Suppressor macrophage treated with lipopolysaccharide for 4 hours (primary cell): ENCODE results near the gene KDR.

Experiments used
- DNase-seq: peaks from one replicate; pipeline ENCODE4 v3.0.0-alpha.2; 2020

The KDR gene

DNA sequence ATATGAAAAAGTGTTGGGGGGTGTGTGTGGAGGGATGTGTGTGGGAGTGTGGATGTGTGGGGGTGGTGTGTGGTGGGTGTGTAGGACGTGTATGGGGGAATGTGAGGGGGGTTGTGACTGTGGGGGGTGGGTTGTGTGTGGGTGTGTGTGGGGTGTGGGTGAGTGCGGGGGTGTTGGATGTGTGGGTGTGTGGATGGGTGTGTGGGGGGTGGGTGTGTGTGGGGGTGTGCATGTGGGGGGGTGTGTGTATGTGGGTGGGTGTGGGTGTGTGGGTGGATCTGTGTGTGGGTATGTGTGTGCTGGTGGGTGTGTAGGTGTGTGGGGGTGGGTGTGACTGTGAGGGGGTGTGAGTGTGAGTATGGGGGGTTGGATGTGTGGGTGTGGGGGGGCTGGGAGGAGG, 47.8 kb downstream of the KDR start:
- no peak for DNase-seq

DNA sequence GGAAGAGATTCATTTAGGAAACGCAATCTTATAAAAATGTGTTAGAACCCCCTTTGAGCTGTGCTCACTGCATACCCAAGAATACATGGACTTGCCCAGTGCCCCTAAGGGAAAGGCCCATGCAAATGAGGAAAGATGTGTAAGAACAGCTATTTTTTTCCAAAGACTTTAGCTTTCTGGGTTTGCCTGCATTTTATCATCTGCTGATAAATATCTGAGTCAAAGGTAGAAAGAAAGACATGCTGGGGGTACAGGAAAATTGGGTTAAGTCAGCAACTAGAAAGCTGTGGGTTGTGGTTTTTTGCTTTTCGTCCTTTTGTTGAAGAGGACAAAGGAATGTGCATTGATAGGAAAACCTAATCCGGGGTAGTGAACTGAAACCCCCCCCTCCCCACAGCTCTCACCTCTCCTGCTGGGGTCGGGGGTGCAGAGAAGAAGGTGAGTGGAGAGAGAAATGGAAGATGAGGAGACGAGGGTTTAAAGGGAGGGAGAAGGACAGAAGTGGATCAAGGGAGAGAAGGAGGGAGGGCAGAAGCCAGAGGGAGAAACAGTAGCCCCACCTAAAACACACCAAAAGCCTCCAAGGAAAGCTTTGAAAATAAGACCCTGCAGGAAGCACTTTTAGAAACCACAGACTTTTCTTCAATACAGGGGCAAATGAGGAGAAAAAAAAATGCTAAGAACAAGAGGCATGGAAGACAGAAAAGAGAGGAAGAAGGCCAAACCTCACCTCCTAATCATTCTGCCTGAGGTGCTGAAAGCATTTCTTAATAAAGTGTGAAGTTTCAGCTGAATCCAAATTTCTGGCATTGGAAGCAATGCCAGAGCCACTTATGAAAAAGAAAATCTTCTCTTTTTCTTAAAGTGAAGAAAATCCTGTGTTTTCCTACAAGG, 49.3 kb downstream of the KDR start:
- no peak for DNase-seq

DNA sequence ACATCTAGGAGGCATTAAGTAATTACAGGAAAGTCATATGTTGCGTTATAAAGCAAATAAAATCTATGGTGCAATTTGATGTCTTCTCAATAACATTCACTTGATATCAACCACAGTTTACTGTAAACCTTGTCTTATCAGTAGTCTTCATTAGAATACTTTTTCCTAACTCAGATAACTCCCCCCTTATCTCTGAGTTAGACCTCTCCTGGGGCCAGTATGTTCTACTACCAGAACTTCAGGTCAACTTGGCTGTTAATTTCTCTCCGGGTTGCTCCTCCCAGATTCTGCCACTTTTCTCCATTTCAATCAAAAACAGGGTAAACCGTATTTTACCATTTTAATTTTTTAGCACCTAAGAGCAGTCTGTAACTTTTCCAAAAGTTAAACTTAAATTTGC, 50.0 kb downstream of the KDR start:
- DNase-seq, result no peak

DNA sequence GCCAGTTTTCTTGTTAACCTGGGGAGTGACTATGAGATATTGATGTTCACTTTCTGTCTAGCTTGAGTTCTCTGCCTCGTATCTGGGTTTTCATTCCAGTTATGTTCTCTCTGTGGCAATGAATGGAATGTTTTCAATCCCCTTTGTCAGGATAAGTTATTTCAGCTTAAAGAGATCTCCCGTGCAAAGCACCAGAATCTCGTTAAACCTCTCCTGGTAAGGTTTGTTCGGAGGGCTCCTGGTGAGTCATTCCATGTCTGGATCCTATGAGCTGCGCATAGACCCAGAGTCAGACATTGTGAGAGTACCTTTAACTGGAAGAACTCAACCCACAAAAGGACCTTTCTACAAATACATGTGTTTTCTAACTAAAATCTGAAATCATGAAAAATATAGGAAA, 51.0 kb downstream of the KDR start:
- DNase-seq, result no peak

DNA sequence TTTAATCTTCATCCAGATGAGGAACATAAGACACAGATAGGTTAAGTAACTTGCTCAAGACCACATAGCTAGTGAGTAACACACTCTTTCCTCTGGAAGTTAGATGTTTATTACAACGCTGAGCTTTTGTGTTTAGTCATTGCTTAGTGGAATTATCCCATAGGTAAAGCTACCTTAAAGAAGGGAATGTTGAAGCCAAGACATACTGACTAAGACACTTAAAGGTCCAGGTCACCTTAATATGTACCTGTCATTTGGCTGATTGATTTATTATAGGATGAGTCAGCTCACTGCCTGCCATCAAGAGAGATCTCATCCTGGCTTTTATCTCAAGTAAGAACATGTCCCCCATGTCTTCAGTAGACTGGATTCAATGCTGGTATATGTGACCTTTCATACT, 53.4 kb downstream of the KDR start:
- DNase-seq, result no peak

DNA sequence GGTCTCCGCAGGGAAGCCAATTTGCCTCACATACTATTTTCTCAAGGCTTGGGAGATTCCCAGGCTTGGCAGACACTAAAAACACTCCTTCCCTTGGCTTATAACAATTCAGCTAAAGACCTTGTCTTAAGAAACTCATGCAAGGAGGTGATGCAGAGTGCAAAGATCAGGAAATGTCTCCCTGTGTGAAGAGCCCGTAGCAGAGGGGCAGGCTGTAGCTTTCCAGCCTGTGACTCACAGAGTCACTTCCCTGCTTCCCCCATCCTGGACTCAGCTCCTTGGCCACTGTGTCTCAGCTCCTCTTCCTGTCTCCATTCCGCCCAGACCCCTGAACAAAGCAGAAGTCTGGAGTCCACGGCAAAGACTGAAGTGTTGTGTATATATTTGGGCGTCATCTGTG, 56.1 kb downstream of the KDR start:
- DNase-seq, result no peak

DNA sequence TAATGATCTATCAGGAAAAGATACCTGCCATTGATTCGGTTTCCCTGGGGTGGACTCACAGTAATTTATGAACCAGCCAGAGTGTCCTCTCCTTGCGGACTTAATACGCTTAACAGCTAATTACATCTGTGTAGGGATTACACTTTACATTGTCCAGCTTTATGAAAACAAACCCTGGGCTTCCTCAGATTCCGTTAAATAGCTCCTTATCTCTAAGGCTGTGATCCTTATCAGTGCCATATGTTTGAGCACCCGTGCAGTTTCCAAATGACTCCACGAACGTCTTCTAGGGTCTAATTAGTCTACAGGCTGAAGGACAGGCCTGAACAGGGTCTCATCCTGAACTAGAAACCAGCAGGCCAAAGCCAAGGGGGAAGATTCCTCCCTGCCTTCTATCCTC, 56.9 kb downstream of the KDR start:
- no peak for DNase-seq

DNA sequence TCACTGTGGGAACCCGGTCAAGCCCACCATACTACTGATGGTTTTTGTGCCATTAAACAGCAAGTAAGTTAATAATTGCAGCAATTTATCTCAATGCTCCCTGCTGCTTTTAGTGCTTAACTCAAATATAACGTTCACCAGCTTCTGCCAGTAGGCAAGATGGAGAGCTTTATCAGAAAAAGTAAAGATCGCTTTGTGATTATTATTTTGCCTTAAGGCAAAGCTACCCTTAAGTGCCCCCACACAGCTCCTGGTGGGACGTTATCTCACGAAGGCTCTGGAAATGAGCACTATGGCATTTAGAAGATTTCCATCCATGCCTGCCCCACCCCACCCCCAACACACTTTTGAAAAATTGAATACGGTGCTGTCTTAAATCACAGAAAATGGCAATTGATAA, 59.4 kb downstream of the KDR start:
- no peak for DNase-seq

DNA sequence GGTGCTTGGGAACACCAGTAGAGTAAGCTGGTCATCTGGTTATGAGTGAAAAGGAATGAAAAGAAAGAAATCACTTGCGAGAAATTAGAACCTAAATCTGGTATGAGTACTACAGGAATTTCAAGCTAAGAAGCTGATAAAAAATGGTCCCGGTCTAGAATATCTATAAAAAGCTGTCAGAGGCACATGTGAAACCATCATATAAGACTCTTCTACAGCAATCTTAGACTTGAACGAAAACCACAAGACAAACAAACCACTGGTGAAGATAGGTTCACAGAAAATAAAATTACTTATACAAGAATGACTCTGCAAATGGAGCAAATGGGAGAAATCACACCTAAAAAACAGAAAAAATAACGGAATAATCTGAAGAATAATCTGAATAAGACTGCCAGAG, 69.9 kb downstream of the KDR start:
- no peak for DNase-seq

DNA sequence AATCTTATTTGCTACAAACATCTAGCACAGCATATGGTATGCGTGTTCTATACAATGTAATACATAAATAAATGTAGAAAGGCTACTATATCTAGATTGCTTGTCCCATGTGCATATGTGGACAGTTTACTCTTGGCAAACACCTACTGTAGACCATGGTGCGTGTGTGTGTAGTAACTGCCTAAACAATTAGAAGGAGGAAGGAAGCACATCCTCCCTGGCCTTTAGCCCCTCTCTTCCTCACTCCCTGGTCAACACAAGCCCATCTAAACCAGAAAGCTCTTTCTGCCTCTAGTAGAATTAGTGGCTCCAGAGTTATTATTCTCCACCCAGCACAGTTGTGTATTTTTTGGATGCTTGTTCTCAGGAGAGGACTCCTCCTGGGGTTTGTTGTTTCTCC, 73.9 kb downstream of the KDR start:
- DNase-seq, result no peak

DNA sequence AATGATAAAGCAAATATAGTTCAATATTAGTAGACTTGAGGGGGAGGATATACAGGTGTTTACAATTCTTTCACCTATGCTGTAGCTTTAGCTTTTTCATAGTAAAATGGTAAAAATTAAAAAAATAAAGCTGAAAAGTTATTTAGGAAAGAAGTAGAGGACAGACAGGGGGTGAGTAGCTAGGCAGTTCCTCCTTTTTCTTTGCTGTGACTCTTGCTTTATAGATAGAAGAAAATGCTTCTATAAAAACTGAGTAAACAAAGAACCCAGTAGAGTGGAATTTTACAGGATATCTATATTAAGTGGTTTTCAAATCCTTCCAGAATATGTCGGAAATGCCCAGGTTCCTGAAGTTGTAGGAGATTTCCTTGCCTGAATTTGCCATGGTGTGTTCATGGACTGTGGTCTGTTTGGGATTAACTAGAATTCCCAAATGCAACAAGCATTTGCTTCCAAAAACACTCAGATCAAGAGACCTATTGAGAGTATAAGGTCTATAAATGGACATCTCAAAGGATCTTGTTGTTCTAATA, 74.9 kb downstream of the KDR start:
- DNase-seq, result no peak

DNA sequence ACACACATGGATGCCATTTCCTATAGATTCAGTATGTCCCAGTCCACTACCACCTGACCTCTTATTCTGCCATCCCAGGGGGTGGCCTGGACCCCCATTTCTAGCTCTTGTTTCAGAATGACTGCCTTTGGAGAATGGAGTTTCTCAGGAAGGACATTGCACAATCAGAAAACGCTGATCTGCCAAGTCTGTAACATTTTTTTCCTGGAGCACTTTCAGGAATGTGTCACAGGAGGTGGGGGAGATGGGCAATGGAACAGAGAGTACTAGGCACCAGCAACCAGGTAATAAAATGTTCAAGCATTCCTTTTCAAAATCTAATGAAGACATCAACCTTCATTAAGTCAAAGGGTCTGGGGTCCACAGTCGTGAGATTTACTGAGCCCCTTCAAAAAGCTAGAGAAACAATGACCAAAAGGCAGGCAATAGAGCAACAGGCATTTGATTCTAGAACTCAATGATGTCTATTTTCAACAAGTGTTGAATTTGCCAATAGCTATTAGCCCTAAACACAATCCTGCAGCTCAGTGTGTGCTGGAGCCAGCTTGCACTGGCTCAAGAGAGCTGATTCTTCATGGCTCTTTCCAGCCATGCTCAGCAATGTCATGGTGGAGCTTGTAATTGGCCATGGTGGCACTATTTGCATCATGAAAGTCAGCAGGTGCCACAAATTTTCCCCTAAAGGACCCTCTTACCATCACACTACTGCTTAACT, 87.1 kb downstream of the KDR start:
- DNase-seq, result no peak

DNA sequence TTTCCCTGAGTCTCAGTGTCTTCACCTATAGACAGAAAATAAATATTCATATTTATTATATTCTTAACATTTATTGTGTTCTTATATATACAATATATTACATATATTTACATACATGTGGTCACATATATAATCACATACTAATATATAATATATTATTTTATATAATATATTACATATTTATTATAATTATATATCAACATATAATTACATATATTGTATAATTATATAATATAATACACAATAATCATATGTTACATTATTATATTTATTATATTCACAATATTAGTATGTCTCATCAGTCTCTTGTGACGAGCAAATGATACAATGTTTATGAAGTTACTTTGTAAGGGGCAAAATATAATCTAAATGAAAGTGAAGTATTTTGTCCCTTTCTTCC, 87.7 kb downstream of the KDR start:
- DNase-seq, result no peak

DNA sequence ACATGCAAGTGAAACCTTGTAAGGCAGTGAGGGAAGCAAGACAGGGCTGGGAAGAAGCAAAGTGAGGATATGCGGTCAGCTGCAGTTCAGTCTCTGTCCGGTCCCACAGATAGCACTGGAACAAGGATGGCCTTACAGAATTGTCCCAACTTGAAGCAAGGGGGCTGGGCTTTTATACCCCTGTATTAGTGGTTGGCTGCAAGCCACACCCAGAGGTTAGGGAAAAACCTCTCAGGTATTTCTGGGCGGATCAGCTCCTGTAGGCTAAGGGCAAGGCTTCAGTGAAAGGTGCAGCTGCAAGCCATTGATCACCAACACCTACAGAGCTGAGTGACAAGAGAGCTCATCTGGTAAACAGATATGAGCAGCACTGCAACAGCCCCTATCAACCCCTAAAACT, 89.0 kb downstream of the KDR start:
- DNase-seq, result no peak

DNA sequence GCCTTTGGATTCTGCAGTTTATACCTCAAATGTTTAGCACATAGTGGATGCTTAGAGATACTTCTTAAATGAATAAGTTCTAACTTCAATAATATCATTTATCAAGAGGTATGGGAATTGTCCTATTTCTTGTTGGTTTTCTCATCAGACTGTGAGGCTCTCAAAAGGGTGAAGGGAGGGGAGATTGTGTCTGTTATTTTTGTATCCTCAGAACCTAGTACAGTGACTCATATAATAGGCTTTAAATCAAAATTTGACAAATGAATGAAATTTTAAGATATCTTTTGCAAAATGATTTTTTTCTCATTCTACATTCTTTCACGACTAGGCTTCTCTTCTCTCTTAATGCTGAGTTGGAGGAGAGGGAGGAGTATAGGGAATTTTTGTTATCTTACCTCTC, 89.5 kb downstream of the KDR start:
- no peak for DNase-seq

DNA sequence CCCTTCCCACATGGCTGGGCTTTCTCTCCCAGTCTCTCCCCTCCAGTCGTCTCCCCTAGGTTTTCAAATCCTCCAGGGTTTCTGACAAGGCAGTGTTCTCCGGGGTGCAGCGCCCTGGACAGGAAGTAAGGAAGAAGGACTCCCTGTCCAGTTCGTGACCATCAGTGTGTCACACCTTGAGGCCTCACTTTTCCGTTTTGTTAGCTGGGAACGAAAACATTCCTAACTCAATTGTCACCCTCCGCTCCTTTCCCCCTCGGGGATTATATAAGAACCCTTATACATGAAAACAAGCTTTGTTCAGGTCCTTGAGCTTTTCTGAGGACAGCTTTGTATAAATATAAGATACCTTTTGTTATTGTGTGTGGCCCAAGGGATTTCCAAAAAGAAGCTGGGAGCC, 92.1 kb downstream of the KDR start:
- no peak for DNase-seq

DNA sequence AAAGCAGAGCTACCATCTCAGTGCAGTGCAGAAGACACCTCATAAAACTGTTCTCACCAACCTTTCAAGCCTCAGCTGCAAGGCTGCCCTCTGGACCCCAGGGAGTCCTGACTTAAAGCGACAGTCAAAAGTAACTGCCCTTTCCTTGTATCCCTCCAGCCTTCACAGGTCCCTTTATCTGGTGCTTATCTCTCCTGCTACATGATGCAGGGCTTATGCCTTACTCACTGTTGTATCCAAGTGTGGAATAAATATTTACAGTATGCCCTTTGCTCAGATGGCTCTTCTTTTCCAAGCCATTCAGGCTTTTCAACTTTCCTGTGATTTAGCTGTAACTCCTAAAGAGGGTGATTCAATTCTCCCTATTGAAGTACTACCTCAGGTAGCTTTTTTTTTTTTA, 92.6 kb downstream of the KDR start:
- DNase-seq, result no peak

DNA sequence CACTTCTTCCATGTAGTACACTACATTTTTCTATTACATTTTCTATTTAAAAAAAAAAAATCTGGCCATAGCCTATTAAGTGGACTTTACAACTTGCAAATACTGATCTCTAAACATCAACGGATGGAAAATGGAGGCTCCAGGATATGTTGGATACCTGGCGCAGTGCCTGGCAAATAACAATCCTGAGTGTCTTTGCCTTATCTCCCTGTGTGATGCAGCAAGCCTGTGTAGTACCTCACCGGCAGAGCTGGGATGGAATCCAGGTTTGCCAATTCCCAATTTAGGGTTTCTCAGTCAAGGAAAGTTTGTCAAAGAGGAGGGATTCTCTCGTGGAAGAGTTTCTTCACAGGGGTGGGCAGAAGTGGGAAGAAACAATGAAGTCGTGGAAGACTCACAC, 93.2 kb downstream of the KDR start:
- DNase-seq, result no peak

DNA sequence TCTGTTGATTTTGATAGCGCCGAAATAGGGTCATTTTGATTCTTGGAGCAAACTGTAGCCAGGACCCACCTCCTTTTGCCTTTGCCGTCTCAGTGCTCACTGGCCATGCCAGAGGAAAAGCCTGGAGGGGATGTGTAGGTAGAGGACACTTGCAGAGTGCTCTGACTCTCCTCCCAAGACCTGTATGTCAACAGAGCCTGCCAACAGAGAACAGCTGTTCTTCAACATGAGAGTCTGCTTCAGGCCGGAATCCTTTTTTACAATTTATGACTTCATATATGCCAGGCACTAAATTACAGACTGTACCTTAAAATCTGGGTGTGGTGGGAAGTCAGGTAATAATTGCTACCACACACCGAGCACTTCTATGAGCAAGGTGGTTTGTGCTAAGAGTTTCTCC, 94.2 kb downstream of the KDR start:
- DNase-seq, result no peak

DNA sequence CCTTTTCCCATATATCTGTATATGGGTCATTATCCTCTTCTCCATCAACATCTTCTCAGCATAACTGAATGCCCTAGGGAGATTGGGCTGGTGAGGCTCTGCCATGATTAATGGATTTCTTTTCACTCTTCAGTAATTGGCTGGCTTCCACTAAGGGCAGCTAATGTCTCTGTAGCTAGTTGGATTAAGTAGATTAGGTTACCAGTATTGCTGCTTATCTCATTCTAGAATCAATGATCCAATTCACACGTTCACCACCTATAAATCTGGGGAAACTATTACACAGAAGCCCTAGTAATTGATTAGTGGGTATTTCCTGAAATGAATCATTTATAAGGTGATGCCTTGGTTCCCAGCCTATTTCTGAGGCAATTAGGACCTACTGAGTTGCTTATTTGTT, 94.8 kb downstream of the KDR start:
- DNase-seq, result no peak

DNA sequence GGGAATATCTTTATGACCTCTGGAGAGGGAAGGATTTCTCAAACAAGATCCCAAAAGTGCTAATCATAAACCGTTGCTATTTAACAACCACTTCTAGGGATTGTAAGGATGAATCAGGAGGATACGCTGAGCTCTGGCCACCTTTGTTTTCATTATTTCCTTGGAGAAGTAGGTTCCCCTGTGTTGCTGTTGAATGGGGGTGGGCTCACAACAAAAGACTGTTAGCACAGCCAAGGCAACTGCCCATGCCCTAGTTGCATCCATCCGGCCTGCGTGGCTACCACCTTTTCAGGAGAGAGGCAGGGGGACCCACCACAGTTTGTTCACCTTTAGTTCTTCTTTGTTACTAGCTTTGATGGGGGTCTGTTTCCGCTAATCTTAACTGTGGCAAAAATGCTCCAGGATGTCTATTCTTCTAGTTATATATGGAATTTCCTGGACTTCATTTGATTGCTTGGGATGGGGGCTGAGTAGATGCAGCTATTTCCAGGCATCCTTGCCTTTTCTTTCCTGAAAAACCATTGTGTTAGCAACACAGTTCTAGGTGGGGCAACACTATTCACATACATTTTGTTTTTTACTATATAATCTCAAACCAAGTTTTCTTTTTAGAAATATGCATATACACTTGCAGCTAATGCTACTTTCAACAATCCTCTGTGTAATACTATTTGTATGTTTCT, 95.4 kb downstream of the KDR start:
- no peak for DNase-seq

DNA sequence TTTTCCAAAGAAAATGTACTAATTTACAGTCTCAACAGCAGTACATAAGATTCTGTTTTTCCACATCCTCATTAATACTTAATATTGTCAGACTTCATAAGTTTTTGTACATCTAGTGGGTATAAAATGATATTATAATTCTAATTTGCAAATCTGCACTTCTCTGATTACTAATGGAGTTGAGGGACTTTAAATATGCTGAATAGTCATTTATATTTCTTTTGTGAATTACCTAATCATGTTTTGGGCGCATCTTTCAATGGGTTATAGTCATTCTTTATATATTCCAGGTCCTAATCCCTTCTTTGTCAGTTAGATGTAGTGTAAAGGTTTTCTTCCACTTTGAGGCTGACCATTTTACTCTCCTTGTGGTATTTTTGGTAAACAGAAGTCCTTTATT, 96.1 kb downstream of the KDR start:
- DNase-seq, result no peak
